Caco-2 (cell line): ENCODE data around the gene WDPCP. TPM values are rescaled to one million over a fixed set of nuclear protein-coding genes. Genes with fewer than 3 reads are reported as not detected.

Experiments
- BruUV-seq: library from RNA; stranded (reverse); fragments of 400-500 nt; replicated peaks from 2 replicates; lab custom pipeline; 2021; lab: Mats Ljungman, UMichigan
- CTCF ChIA-PET: fragments of 300-600 bp; sonication (Branson Sonifier 250); formaldehyde crosslinking; loops from one replicate; lab custom pipeline; 2022; ENCODE audit warnings: antibody characterized with exemption; lab: Charles Lee
- POLR2A ChIA-PET: fragments of 300-600 bp; sonication (Branson Sonifier 250); formaldehyde crosslinking; loops from one replicate; lab custom pipeline; 2022; ENCODE audit warnings: antibody characterized with exemption; lab: Charles Lee
- DNase-seq, 2 experiments: peaks; one replicate each; pipeline versions ENCODE4 v3.0.0 to v3.0.0-alpha.2; 2020 to 2022
- H3K27me3 ChIP-seq: replicated peaks from 2 replicates; pipeline ENCODE4 v1.6.0; 2011; ENCODE audit warnings: low read length; ENCODE audit not compliant: control insufficient read depth, insufficient read depth
- H3K36me3 ChIP-seq: 2 replicates; pipeline ENCODE4 v1.5.1; 2011; ENCODE audit warnings: low read length; ENCODE audit not compliant: control insufficient read depth, insufficient read depth
- H3K4me1 ChIP-seq: fragments of 250-450 bp; sonication (Bioruptor Pico); 2 replicates; pipeline ENCODE4 v1.5.1; 2020; ENCODE audit warnings: mild to moderate bottlenecking
- H3K4me3 ChIP-seq: 2 replicates; pipeline ENCODE4 v1.5.1; 2011; ENCODE audit warnings: low read depth, mild to moderate bottlenecking, control low read depth, low read length
- H3K9me3 ChIP-seq: fragments of 250-450 bp; sonication (Bioruptor Pico); 2 replicates; pipeline ENCODE4 v1.5.1; 2020; ENCODE audit warnings: mild to moderate bottlenecking, moderate library complexity
- H3K27ac Mint-ChIP-seq: one replicate; pipeline ENCODE4 v1.8.0; 2022; ENCODE audit warnings: mixed read lengths; ENCODE audit not compliant: unreplicated experiment
- H3K27me3 Mint-ChIP-seq: one replicate; pipeline ENCODE4 v1.8.0; 2022; ENCODE audit warnings: mixed read lengths; ENCODE audit not compliant: insufficient read depth, unreplicated experiment
- H3K36me3 Mint-ChIP-seq: one replicate; pipeline ENCODE4 v1.8.0; 2022; ENCODE audit warnings: mild to moderate bottlenecking, mixed read lengths; ENCODE audit not compliant: insufficient read depth, unreplicated experiment
- H3K4me1 Mint-ChIP-seq: one replicate; pipeline ENCODE4 v1.8.0; 2022; ENCODE audit warnings: low read depth, mixed read lengths; ENCODE audit not compliant: unreplicated experiment
- H3K4me3 Mint-ChIP-seq: one replicate; pipeline ENCODE4 v1.8.0; 2022; ENCODE audit warnings: mild to moderate bottlenecking, moderate library complexity, mixed read lengths; ENCODE audit not compliant: unreplicated experiment
- H3K9me3 Mint-ChIP-seq: one replicate; pipeline ENCODE4 v1.8.0; 2022; ENCODE audit warnings: mixed read lengths; ENCODE audit not compliant: unreplicated experiment
- intact Hi-C: fragments of 100-400 bp; cut with micrococcal nuclease; formaldehyde crosslinking; loops from one replicate; pipeline ENCODE4 v1.10.0; 2022; ENCODE audit not compliant: unreplicated experiment
- total RNA-seq: library from RNA; stranded (reverse); gene quantifications from 2 replicates; pipeline ENCODE4 v1.2.3, GENCODE V29; 2022
- TF ChIP-seq, protein P1 (sequence below), 2 experiments: fragments of 200-600 bp in 1 of 2; IDR thresholded peaks; 1 replicate in 1 of 2; 2 replicates in 1 of 2; pipeline versions ENCODE4 v1.5.1 to v1.8.0; 2011 to 2022; ENCODE audit warnings: antibody characterized with exemption in 1 of 2, control low read depth in 1 of 2, inconsistent platforms in 1 of 2, low read depth in 1 of 2, low read length in 1 of 2, mild to moderate bottlenecking in 1 of 2, moderate library complexity in 1 of 2; ENCODE audit not compliant: insufficient read depth in 1 of 2, severe bottlenecking in 1 of 2, unreplicated experiment in 1 of 2

The WDPCP gene
- total RNA-seq, 1 experiment from 2014 or later, result 16.2 TPM

DNA sequence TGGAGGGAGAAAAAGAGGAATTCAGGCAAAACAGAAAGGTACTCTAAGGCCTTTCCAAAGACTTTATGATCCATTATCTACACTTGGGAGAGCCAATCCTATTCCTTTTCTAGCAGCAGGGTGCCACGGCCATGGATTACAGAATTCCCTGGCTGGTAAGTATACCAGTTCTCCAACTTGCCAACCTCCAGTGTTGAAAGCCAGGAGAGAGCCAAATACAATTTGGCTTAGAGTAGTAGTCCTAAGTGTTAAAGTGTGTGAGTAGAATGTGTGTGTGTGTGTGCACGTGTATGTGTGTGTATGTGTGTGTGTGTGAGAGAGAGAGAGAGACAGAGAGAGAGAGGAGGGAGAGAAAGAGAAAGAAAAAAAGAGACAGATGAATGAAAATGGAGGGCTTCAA lies 43.3 kb downstream of the WDPCP start:
- H3K36me3 Mint-ChIP-seq, result no peaks in the 10 kb centered on the region
- Histone ChIP-seq H3K9me3 (no peaks in the 10 kb centered on the region), H3K36me3 (no peaks in the 10 kb centered on the region), H3K4me1 (no peaks in the 10 kb centered on the region), H3K4me3 (no peak overlapping the region), H3K27me3 (no peaks in the 10 kb centered on the region)
- ChIA-PET POLR2A (no interaction called here), CTCF (no interaction called here)
- H3K27me3 Mint-ChIP-seq, result no peaks in the 10 kb centered on the region
- DNase-seq, result no peak
- no peaks in the 10 kb centered on the region for H3K9me3 Mint-ChIP-seq
- no peaks in the 10 kb centered on the region for H3K4me1 Mint-ChIP-seq
- intact Hi-C loops, result no loop called here
- BruUV-seq, result no TSS peak
- H3K27ac Mint-ChIP-seq, result no peak overlapping the region
- H3K4me3 Mint-ChIP-seq, result no peak overlapping the region
- TF ChIP-seq, protein P1, sequence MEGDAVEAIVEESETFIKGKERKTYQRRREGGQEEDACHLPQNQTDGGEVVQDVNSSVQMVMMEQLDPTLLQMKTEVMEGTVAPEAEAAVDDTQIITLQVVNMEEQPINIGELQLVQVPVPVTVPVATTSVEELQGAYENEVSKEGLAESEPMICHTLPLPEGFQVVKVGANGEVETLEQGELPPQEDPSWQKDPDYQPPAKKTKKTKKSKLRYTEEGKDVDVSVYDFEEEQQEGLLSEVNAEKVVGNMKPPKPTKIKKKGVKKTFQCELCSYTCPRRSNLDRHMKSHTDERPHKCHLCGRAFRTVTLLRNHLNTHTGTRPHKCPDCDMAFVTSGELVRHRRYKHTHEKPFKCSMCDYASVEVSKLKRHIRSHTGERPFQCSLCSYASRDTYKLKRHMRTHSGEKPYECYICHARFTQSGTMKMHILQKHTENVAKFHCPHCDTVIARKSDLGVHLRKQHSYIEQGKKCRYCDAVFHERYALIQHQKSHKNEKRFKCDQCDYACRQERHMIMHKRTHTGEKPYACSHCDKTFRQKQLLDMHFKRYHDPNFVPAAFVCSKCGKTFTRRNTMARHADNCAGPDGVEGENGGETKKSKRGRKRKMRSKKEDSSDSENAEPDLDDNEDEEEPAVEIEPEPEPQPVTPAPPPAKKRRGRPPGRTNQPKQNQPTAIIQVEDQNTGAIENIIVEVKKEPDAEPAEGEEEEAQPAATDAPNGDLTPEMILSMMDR (IDR thresholded peaks at IDR 0.05; ENCODE audit: insufficient read depth in 1 of 2, low read depth in 1 of 2, low read length in 1 of 2, severe bottlenecking in 1 of 2, unreplicated experiment in 1 of 2), result no peak

DNA sequence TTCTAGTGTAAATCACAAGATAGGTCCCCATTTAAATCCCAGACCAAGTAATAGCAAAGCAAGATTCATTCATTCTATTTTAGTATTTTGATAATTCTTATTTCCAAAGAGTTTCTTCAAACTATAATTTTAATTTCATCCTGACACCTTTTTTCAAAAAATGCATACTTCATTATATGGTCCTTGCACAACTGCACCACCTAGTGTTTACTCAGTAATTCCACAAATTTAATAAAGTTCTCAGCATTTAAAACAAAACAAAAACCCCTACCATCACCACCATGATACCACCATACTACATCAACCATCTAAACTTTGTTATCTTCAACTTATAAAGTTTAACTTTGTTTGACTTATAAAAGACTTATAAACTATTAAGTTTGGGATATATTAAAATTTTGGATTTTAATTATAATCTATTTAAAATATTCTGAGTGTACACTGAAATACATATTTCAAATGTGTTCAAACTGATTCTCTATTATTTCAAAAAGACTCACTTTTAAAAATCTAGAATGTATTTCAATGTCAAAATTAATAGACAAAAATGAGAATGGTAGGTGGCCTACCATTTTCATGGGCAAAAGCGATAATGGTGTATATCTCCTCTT lies 44.2 kb downstream of the WDPCP start:
- CTCF ChIA-PET, result no interaction called here
- Mint-ChIP-seq H3K4me3 (no peak overlapping the region), H3K27ac (no peak overlapping the region), H3K27me3 (no peaks in the 10 kb centered on the region), H3K9me3 (no peaks in the 10 kb centered on the region), H3K4me1 (no peaks in the 10 kb centered on the region), H3K36me3 (no peaks in the 10 kb centered on the region)
- Histone ChIP-seq H3K27me3 (no peaks in the 10 kb centered on the region), H3K9me3 (no peaks in the 10 kb centered on the region), H3K36me3 (no peaks in the 10 kb centered on the region), H3K4me1 (no peaks in the 10 kb centered on the region), H3K4me3 (no peak overlapping the region)
- intact Hi-C loops, result no loop called here
- TF ChIP-seq, protein P1 (IDR thresholded peaks at IDR 0.05; ENCODE audit: insufficient read depth in 1 of 2, low read depth in 1 of 2, low read length in 1 of 2, severe bottlenecking in 1 of 2, unreplicated experiment in 1 of 2), result peak; percentile 31 to 45
- DNase-seq, result no peak
- no TSS peak for BruUV-seq
- POLR2A ChIA-PET, result no interaction called here

DNA sequence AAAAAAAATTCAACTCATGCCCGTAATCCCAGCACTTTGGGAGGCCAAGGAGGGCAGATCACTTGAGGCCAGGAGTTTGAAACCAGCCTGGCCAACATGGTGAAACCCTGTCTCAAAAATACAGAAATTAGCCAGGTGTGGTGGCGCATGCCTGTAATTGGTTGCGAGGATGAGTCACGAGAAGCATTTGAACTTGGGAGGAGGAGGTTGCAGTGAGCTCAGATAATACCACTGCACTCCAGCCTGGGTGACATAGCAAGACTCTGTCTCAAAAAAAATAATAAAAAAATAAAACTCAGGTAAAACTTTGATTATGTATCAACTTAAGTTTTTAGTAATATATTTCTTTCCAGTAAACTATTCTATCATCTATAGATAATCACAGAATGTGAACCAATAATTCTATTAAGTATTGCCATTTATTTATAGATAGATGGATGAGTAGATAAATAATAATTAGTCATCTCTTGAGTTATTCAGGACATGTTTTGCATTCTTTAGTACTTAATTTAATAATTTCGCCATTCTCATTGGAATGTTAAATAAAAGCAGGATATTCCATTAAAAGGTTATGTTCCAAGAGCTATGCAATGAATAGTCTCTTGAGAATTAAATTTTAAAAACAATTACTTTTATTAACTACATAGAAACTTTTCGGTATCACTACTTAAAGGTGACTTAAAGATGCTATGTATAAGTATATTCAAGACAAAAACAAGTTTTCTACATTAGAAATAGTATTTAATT lies 48.7 kb downstream of the WDPCP start:
- no peak for DNase-seq
- no peak overlapping the region for H3K4me3 Mint-ChIP-seq
- intact Hi-C loops, result no loop called here
- ChIA-PET POLR2A (no interaction called here), CTCF (no interaction called here)
- Histone ChIP-seq H3K27me3 (no peaks in the 10 kb centered on the region), H3K36me3 (no peaks in the 10 kb centered on the region), H3K4me1 (no peaks in the 10 kb centered on the region), H3K4me3 (no peak overlapping the region), H3K9me3 (no peaks in the 10 kb centered on the region)
- H3K27me3 Mint-ChIP-seq, result no peaks in the 10 kb centered on the region
- no peak overlapping the region for H3K27ac Mint-ChIP-seq
- no peaks in the 10 kb centered on the region for H3K36me3 Mint-ChIP-seq
- TF ChIP-seq, protein P1 (IDR thresholded peaks at IDR 0.05; ENCODE audit: insufficient read depth in 1 of 2, low read depth in 1 of 2, low read length in 1 of 2, severe bottlenecking in 1 of 2, unreplicated experiment in 1 of 2), result no peak
- no peaks in the 10 kb centered on the region for H3K4me1 Mint-ChIP-seq
- no TSS peak for BruUV-seq
- H3K9me3 Mint-ChIP-seq, result no peaks in the 10 kb centered on the region
